Calu3 (cell line): ENCODE measurements around the gene CD276. TPM values are rescaled to one million over a fixed set of nuclear protein-coding genes. Genes with fewer than 3 reads are reported as not detected.

Experiments used
- BruUV-seq: library from RNA; stranded (reverse); fragments of 400-500 nt; replicated peaks from 2 replicates; lab custom pipeline; 2021; lab: Mats Ljungman, UMichigan
- CTCF ChIA-PET: fragments of 300-600 bp; sonication (Branson Sonifier 250); formaldehyde crosslinking; loops from one replicate; lab custom pipeline; 2022; ENCODE audit warnings: antibody characterized with exemption; lab: Charles Lee
- DNase-seq: peaks from one replicate; pipeline ENCODE4 v3.0.0; 2022
- H3K27ac Mint-ChIP-seq: one replicate; pipeline ENCODE4 v1.8.0; 2022; ENCODE audit warnings: mixed read lengths; ENCODE audit not compliant: unreplicated experiment
- H3K27me3 Mint-ChIP-seq: one replicate; pipeline ENCODE4 v1.8.0; 2022; ENCODE audit warnings: mixed read lengths; ENCODE audit not compliant: unreplicated experiment
- H3K36me3 Mint-ChIP-seq: one replicate; pipeline ENCODE4 v1.8.0; 2022; ENCODE audit warnings: mild to moderate bottlenecking, moderate library complexity, mixed read lengths; ENCODE audit not compliant: insufficient read depth, unreplicated experiment
- H3K4me1 Mint-ChIP-seq: one replicate; pipeline ENCODE4 v1.8.0; 2022; ENCODE audit warnings: mild to moderate bottlenecking, low read depth, mixed read lengths; ENCODE audit not compliant: unreplicated experiment
- H3K4me3 Mint-ChIP-seq: one replicate; pipeline ENCODE4 v1.8.0; 2022; ENCODE audit warnings: mild to moderate bottlenecking, low read depth, moderate library complexity, mixed read lengths; ENCODE audit not compliant: unreplicated experiment
- H3K9me3 Mint-ChIP-seq: one replicate; pipeline ENCODE4 v1.8.0; 2022; ENCODE audit warnings: low read depth, mixed read lengths; ENCODE audit not compliant: unreplicated experiment
- CTCF ChIP-seq: fragments of 200-600 bp; IDR thresholded peaks from one replicate; pipeline ENCODE4 v1.8.0; 2022; ENCODE audit warnings: antibody characterized with exemption; ENCODE audit not compliant: unreplicated experiment
- intact Hi-C: fragments of 100-400 bp; cut with micrococcal nuclease; formaldehyde crosslinking; loops from one replicate; pipeline ENCODE4 v1.10.0; 2022; ENCODE audit not compliant: unreplicated experiment
- total RNA-seq: library from RNA; stranded (reverse); gene quantifications from 2 replicates; pipeline ENCODE4 v1.2.3, GENCODE V29; 2022

The CD276 gene
- total RNA-seq, 1 experiment from 2014 or later, result 84.6 TPM

- CTCF ChIA-PET, result no interaction called here
- TF ChIP-seq CTCF, result no peak
- Mint-ChIP-seq H3K4me1 (peaks cover 15% of the 10 kb centered on the region), H3K27me3 (no peaks in the 10 kb centered on the region), H3K27ac (no peak overlapping the region), H3K9me3 (no peaks in the 10 kb centered on the region), H3K4me3 (no peak overlapping the region), H3K36me3 (no peaks in the 10 kb centered on the region)
- no peak for DNase-seq
- intact Hi-C loops, result no loop called here
- no TSS peak for BruUV-seq
Measured at GRCh38 chr15:73648014-73648295, 36.2 kb upstream of the CD276 start.

DNA sequence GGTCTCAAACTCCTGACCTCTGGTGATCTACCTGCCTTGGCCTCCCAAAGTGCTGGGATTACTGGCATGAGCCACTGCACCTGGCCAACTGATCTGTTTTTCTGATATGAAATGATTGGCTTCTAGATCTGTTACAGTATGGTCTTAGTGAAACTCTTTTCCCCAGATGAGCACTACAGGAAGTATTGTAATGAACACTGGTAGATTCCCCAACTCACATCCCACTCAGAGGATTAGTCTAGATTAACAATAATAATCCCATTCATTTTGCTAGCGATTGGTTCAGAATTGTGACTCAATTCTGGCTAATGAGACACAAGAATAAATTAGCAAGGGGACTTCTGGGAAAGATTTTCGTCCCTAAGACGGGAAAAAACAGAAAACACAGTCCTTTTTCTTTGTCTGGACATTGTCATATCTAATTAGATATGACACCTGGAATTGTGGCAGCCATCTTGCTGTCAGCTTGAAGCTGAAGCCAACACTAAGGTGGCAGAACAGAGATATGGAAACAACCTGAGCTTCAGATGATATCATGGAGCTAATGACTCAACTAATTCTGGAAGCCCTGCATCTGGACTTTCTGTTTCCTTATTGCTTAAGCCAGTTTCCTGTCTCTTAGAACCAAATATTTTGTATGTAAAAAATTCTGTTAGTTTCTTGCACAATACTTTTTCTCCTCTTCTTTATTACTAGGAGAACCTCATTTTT, 33.6 kb upstream of the CD276 start:
- intact Hi-C loops, result no loop called here
- Mint-ChIP-seq H3K9me3 (no peaks in the 10 kb centered on the region), H3K27me3 (no peaks in the 10 kb centered on the region), H3K4me1 (peaks cover 15% of the 10 kb centered on the region), H3K4me3 (no peak overlapping the region), H3K27ac (no peak overlapping the region), H3K36me3 (no peaks in the 10 kb centered on the region)
- CTCF ChIA-PET, result no interaction called here
- no peak for TF ChIP-seq CTCF
- BruUV-seq, result no TSS peak
- no peak for DNase-seq

- no peaks in the 10 kb centered on the region for H3K4me1 Mint-ChIP-seq
- H3K4me3 Mint-ChIP-seq, result no peak overlapping the region
- H3K27ac Mint-ChIP-seq, result no peak overlapping the region
- no TSS peak for BruUV-seq
- no peak for DNase-seq
- no peaks in the 10 kb centered on the region for H3K36me3 Mint-ChIP-seq
- H3K27me3 Mint-ChIP-seq, result peaks cover 21% of the 10 kb centered on the region
- no peaks in the 10 kb centered on the region for H3K9me3 Mint-ChIP-seq
- TF ChIP-seq CTCF, result no peak
- CTCF ChIA-PET, result no interaction called here
- intact Hi-C loops, result no loop called here
Measured at GRCh38 chr15:73654659-73655058, 29.5 kb upstream of the CD276 start.

- peaks cover 31% of the 10 kb centered on the region for H3K27me3 Mint-ChIP-seq
- DNase-seq, result no peak
- CTCF ChIA-PET, result no interaction called here
- no peak overlapping the region for H3K27ac Mint-ChIP-seq
- intact Hi-C loops, result no loop called here
- H3K36me3 Mint-ChIP-seq, result no peaks in the 10 kb centered on the region
- H3K9me3 Mint-ChIP-seq, result no peaks in the 10 kb centered on the region
- no TSS peak for BruUV-seq
- H3K4me3 Mint-ChIP-seq, result no peak overlapping the region
- no peaks in the 10 kb centered on the region for H3K4me1 Mint-ChIP-seq
- TF ChIP-seq CTCF, result no peak
Measured at GRCh38 chr15:73655724-73656123, 28.5 kb upstream of the CD276 start.
